NCI-H146 (cell line): ENCODE measurements around the gene TRPM4.
"Not testable (repeated sequence)": the region's sequence is repeated elsewhere in the genome, so short reads cannot be mapped to it uniquely, and the experiment has no call there.

Source experiments
- DNase-seq: peaks from one replicate; lab custom pipeline; 2025; lab: John Stamatoyannopoulos, UW

TRPM4 gene

DNA sequence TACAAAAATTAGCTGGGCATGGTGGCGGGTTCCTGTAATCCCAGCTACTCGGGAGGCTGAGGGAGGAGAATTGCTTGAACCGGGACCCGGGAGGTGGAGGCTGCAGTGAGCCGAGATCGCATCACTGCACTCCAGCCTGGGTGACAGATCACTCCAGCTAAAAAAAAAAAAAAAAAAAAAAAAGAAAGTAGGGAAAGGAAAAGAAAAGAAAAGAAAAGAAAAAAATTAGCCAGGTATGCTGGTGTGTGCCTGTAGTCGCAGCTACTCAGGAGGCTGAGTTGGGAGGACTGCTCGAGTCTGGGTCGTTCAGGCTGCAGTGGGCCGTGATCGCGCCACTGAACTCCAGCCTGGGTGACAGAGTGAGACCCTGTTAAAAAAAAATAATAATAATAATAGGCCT lies 30.4 kb upstream of the TRPM4 start:
- not testable (repeated sequence) for DNase-seq

GRCh38 chr19:49127674-49128544 lies 29.7 kb upstream of the TRPM4 start:
- peak; percentile 96 for DNase-seq

GRCh38 chr19:49128545-49129237 lies 28.9 kb upstream of the TRPM4 start:
- DNase-seq, result peak; percentile 62

GRCh38 chr19:49129238-49129583 lies 28.4 kb upstream of the TRPM4 start:
- no peak for DNase-seq

DNA sequence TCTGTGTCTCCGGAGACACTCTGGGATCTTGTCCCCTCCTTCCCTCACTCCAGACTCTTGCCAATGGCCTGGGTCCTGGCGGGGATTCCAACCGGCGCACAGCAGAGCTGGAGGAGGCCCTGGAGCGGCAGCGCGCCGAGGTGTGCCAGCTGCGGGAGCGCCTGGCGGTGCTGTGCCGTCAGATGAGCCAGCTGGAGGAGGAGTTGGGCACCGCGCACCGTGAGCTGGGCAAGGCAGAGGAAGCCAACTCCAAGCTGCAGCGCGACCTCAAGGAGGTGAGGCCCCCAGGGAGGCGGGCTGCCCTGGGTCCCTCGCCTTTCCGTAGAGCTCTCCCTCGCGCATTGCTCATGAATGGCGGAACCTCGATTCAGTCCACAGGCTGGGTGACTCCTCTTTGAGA lies 27.3 kb upstream of the TRPM4 start:
- no peak for DNase-seq

- peak; percentile 62 for DNase-seq
These were observed 24.5 kb upstream of the TRPM4 start for GRCh38 chr19:49132974-49133609.

GRCh38 chr19:49133621-49134454 lies 23.8 kb upstream of the TRPM4 start:
- peak; percentile 83 for DNase-seq

DNA sequence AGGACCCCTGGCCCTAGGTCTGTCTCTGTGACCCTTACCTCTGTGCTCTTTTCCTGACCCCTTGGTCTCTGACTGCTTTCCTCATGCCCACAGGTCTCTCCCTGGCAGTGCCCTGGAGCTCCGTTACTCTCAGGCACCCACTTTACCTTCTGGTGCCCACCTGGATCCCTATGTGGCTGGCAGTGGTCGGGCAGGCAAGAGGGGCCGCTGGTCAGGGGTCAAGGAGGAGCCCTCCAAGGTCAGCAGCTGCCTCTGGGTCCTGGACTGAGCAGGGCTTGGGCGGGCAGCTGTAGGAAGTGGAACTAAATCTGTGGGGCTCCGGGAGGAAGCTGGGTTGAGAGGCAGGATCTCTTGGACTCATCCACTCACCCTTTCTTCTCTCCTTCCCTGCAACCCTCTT lies 21.9 kb upstream of the TRPM4 start:
- DNase-seq, result no peak

DNA sequence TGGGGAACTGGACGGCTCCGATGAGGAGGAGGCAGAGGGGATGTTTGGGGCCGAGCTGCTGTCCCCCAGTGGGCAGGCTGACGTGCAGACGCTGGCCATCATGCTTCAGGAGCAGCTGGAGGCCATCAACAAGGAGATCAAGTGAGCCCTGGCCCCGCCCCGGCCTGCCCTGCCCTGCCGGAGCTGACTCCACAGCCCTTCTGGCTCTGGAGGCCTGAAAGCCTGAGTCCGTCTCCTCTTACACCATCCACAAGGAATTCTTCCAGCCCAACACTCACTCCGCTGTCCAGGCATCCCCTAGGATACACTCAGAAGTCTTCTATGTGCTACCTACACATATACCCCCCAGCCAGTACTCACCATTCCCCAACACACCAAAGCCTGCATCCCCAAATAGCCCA lies 20.8 kb upstream of the TRPM4 start:
- DNase-seq, result no peak

- DNase-seq, result no peak
These were observed 16.6 kb upstream of the TRPM4 start for GRCh38 chr19:49140951-49141350.

- no peak for DNase-seq
These were observed 16.2 kb upstream of the TRPM4 start for GRCh38 chr19:49141352-49141751.

DNA sequence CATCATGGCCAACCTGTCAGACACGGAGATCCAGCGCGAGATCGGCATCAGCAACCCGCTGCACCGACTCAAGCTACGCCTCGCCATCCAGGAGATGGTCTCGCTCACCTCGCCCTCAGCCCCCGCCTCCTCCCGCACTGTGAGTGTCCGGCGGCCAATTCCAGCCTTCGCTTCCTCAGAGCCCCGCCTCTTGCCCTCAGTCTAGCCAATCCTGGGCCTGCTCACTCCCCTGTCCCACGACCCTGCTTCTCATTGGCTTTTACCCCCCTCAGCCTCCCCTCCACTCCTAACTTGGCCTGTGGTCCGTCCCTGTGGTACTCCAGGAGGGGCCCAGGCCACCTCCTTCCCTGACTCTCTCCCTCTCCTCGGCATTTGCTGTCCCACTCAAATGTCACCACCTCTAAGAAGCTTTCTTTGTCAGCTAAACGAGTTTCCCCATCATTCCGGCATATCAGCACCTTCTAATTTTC lies 14.7 kb upstream of the TRPM4 start:
- DNase-seq, result peak; percentile 76

- peak; percentile 61 for DNase-seq
These were observed 11.8 kb upstream of the TRPM4 start for GRCh38 chr19:49145573-49146407.

- DNase-seq, result not testable (repeated sequence)
These were observed 11.2 kb upstream of the TRPM4 start for GRCh38 chr19:49146408-49146770.

GRCh38 chr19:49148044-49148682 lies 9.4 kb upstream of the TRPM4 start:
- no peak for DNase-seq

DNA sequence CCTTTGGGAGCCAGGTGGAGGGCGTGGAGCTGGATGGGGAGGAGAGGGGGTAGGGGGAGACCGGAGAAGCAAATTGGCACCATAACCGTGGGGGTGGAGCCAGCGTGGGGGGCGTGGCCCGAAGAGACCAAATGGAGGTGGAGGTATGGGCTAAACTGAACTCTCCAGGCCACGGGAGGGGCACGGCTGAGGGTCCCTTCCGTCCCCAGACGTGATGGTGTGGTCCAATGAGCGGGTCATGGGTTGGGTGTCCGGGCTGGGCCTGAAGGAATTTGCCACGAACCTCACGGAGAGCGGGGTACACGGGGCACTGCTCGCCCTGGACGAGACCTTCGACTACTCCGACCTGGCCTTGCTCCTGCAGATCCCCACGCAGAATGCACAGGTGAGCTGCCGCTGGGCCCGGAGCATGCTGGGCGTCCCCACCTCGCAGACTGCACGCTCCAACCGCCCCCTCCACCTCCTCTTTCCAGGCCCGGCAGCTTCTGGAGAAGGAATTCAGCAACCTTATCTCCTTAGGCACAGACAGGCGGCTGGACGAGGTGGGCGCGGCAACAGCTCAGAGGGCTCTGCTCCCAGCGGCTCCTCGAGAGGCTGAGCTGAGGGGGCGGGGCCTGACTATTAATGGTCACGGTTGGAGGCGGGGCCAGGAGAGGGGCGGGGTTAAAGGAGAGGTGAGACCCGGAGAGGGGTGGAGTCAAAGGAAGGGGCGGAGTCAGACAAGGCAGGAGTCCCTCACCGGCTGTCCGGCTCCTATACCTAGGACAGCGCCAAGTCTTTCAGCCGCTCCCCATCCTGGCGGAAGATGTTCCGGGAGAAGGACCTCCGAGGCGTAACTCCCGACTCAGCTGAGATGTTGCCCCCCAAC lies 8.6 kb upstream of the TRPM4 start:
- DNase-seq, result peak; percentile 92

GRCh38 chr19:49149652-49150105 lies 7.9 kb upstream of the TRPM4 start:
- DNase-seq, result peak; percentile 84

- peak; percentile 91 for DNase-seq
These were observed 7.3 kb upstream of the TRPM4 start for GRCh38 chr19:49150106-49150943.

DNA sequence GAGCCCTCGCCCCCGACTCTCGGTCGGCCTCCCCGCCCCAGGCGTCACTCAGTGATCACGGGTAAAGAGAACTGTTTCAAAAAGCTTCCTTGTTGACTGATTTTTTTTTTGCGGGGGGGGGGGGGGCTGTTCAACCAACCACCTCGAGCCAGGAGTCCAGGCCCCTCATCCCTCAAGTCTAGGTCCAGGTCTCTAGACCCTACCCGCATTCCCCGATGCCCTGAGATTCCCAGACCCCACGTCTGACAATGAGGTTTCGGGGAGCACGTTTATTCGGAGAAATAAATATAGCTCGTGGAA lies 6.7 kb upstream of the TRPM4 start:
- DNase-seq, result no peak
